Omental fat pad (tissue), 4 donors: ENCODE measurements around the gene CYRIA. TPM values are rescaled to one million over a fixed set of nuclear protein-coding genes. Genes with fewer than 3 reads are reported as not detected.

Experiments used
- ATAC-seq: fragments of 150-250 bp; one replicate; pipeline ENCODE4 v1.9.1; 2016; ENCODE audit warnings: mild to moderate bottlenecking, moderate library complexity; ENCODE audit not compliant: low FRiP score
- DNase-seq: peaks from one replicate; pipeline ENCODE4 v3.0.0-alpha.2; 2019; ENCODE audit warnings: low spot score
- total RNA-seq, 4 donors: library from RNA; depleted of rRNA; stranded (reverse); fragments of >200 nt; gene quantifications; one replicate each; pipeline ENCODE4 v1.1.0, GENCODE V29; 2016
- TF ChIP-seq, protein P1 (sequence below), 3 donors: fragments of 450-650 bp; IDR thresholded peaks; one replicate each; pipeline ENCODE4 v1.5.1; 2016 to 2017; ENCODE audit warnings: antibody characterized with exemption in 3 of 3, mild to moderate bottlenecking in 3 of 3, moderate library complexity in 2 of 3

The CYRIA gene
- total RNA-seq, 4 donors from 2014 or later = 11.0 to 25.7 (median 15.1) TPM

DNA sequence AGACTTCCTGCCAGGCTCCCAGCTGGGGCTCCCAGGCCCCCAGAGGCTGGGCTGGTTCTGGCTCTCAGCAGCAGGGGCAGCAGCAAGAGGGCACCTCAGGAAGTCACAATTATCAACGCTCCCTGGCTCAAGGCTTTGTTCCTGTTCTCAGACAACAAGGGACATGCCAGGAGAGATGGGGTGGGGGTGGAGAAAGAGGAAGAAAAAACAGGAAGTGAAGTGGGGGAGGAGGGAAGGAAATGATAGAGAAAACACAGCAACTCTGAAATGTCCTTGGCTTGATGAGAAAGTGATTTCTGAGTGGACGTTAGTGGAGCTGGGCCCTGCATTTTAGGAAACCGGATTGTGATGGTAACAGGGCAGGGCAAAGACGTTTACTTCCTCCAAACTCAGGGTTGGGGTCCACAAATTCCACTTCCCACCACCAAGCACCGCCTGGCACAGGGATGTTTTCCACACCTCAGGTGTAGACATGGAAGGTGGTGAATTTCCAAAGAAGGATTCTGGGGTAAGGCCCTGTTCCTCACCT lies 40.4 kb downstream of the CYRIA start:
- TF ChIP-seq, protein P1, sequence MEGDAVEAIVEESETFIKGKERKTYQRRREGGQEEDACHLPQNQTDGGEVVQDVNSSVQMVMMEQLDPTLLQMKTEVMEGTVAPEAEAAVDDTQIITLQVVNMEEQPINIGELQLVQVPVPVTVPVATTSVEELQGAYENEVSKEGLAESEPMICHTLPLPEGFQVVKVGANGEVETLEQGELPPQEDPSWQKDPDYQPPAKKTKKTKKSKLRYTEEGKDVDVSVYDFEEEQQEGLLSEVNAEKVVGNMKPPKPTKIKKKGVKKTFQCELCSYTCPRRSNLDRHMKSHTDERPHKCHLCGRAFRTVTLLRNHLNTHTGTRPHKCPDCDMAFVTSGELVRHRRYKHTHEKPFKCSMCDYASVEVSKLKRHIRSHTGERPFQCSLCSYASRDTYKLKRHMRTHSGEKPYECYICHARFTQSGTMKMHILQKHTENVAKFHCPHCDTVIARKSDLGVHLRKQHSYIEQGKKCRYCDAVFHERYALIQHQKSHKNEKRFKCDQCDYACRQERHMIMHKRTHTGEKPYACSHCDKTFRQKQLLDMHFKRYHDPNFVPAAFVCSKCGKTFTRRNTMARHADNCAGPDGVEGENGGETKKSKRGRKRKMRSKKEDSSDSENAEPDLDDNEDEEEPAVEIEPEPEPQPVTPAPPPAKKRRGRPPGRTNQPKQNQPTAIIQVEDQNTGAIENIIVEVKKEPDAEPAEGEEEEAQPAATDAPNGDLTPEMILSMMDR (IDR thresholded peaks at IDR 0.05) = no peak
- DNase-seq (no peak), ATAC-seq (no peak)

DNA sequence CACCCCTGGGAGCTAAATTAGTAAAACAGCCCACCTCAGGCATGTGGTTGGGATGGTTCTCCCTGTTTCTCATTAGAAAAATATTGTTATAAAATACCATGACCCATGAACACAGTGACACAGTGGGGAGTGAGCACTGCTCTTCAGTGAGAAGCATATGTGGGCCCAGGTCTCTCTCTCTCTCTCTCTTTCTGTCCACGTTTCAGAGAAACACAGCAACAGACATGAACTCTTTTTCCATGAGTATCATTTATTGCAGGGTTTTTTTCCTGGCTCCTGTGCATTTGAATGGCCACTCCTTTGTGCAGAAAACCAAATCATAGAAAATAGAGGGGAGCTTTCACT lies 41.2 kb downstream of the CYRIA start:
- TF ChIP-seq, protein P1 (IDR thresholded peaks at IDR 0.05) = no peak
- no peak for DNase-seq
- ATAC-seq = no peak

DNA sequence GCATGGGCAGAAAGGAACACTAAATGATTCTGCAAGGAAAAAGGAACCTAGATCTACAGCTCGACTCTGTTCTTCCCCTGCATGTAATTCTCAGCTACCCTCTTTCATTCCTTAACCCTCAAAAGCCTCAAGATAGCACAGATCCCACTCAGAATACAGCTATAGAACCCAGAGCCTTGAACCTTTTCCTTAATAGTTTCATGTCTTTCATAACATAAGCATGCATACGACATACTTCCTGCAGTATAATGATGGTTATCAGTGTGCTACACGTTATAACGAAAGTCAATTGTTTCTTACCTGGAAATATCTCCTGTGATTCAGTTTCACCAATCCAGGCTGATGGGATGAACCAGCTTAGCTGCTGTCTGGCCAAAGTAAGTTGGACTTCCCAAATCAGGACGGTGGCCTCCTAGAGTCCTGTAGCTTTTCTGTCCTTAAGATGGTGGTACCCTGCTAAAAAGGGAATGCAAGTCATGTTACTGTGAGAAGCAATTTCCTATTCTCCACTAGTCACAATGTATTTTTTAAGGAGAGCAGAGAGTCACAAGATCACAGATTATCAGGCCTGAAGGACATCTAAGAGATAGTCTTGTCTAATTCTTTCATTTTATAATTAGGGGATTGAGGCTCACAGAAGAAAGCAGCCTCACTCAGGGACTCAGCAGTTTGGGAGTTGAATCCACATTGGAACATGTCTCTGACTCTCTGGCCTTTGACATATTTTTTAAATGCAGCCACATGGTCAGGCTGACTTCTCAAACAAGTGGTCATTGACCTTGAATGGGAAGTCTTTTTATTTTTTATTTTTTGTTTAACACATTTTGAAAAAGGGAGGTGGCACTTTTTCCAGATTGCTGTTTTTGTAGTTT lies 41.8 kb downstream of the CYRIA start:
- TF ChIP-seq, protein P1 (IDR thresholded peaks at IDR 0.05) = no peak
- no peak for ATAC-seq
- no peak for DNase-seq

DNA sequence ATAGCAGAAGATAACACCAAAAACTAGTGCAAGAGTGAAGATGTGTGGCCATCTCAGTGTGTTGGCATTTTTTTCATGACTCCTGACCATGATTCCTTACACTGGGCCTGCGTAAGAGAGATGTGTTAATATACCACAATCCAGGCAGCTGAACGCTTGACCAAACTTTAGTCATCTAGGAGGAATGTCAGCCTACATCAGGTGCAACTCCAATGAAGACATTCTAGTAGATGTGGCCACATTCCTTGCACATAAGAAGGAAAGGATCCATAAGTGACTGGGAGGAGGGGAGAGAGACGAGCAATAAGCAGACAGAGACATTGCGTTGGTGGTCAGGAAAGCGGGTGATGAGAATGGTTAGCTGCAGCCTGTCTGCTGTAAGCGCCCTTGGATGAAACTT lies 42.6 kb downstream of the CYRIA start:
- ATAC-seq = no peak
- TF ChIP-seq, protein P1 (IDR thresholded peaks at IDR 0.05) = no peak
- no peak for DNase-seq

DNA sequence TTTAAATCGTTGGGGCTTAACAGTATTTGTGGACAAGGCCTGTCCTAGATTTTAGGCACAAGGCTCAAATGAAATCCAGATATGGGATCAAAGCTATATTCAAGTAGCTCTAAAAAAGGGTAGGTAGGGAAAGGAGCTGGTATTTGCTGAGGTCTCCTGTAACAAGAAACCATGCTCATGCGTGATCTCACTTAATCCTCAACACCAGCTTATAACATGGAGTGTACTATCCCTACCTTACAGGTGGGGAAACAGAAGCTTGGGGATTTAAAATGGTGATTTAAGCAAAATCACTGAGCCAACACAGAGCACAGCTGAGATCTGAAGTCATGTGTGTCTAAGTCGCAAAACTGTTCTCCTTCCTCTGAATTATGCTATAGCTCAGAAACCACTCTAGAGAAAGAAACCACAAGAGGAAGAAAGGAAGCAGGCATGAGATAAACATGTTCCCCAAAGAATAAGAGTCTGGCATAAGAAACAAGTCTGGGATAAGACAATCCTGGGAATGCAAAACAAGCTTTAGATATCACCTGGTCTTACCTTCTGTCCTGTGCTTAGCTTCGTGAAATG lies 43.1 kb downstream of the CYRIA start:
- ATAC-seq (no peak), DNase-seq (no peak)
- TF ChIP-seq, protein P1 (IDR thresholded peaks at IDR 0.05) = no peak

DNA sequence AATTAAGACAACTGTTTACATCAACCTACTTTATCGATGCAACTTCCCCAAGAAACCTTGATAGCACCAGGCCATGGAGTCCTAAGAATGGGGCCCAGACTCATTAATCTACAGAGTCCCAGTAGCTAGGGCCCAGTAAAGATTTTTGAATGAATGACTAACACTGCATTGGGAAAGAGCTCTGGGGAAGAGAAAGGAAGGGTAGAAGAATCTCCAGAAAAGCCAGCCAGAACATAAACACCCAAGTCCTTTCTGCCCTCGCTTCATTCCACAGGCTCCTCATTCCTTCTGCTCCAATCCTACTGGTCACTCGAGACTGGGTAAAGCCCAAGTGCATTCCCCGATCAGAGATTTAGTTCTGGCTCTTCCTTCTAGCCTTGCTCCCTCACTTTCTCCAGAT lies 44.3 kb downstream of the CYRIA start:
- TF ChIP-seq, protein P1 (IDR thresholded peaks at IDR 0.05) = no peak
- ATAC-seq (no peak), DNase-seq (no peak)
